Anterior cingulate cortex (tissue), 58 donors: ENCODE data around the gene MSMO1.
A peak's percentile ranks its signal among the peaks of the same experiment; 100 is the strongest.

ENCODE experiments used
- DNase-seq, 58 donors: peaks; one replicate each; lab custom pipeline; 2025; lab: John Stamatoyannopoulos, UW

Gene MSMO1

DNA sequence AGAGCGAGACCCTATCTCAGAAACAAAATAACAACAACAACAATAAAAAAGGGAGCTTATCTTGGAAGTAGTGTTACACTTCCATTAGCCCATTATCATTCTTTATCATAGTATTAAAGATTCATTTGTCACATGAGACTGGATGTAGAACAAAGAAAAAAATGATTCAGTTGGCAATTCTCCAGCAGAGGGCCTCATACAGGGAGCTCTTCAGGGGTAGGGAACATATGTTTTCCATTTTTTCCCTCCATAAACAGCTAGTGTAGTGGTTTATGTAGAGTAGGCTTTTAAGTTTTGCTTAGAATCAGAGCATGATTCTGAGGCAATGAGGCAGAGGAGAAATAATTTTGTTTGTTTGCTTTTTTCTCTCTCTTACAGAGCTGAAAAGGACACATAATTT is 57.1 kb downstream of the MSMO1 start:
- no peak for DNase-seq

DNA sequence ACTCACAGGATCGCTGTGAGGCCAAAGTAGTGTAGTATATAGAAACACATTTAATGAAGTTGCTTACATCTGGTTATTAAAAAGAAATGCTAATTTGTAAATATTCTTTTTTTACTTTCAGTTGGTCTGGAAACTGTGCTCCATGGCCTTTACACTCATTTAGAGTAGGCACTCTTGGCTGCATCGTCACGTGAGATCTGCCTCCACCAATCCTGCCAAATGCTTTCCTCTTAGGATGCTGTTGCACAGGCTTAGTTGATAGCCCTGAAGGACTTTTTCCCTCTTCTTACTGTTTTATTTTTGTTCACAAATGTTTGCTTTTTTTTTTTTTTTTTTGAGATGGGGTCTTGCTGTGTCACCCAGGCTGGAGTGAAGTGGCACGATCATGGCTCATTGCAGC is 57.7 kb downstream of the MSMO1 start:
- peak in 4 of 58 donors; percentile 3 to 10 (median 4) for DNase-seq

DNA sequence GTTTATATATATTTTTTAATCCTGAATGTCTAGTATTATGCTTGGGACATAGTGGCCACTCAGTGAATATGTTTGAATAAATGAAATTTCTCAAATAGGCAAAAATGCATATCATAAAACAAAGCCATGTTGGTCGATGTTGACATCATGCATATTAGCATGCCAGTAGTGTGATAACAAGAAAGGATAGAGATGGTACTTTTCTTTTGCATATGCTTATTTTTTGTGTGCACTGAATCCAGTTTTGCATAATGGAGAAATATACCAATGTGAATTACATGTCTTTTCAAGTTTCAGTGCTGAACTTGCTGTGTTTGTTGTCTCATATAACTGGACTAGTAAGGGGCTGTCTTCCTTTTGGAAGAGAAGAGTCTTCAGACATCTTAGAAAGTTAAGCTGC is 58.9 kb downstream of the MSMO1 start:
- no peak for DNase-seq

DNA sequence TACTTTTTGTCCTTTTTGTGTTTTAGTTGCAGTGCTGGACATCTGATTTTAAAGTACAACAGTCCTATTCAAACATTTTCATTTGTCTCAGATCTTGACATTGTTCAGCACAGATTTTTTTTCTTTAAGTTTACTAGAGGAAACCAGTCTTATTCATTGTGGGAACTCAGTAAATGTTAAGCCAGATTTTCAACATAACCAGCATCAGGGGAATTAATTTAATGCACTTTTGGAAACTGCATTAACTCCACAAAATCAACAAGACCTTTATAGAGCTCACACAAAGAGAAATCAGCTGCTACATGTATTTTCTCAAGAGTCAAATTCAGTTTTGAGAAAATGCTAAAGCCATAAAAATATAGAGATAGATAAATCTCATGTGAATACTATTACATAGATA is 61.3 kb downstream of the MSMO1 start:
- no peak for DNase-seq
